PC-3 (cell line): Measurements from ENCODE around the gene NKD2.

Source experiments
- EZH2 ChIP-seq: fragments of 300-600 bp; sonication (generic); IDR thresholded peaks from one replicate; pipeline ENCODE4 v1.6.1; 2017; ENCODE audit warnings: antibody characterized with exemption, mild to moderate bottlenecking, low read length; ENCODE audit not compliant: unreplicated experiment
- EZH2phosphoT487 ChIP-seq: fragments of 300-600 bp; sonication (generic); IDR thresholded peaks from 2 replicates; pipeline ENCODE4 v1.6.1; 2018; ENCODE audit warnings: mild to moderate bottlenecking, antibody characterized with exemption, low read length, borderline replicate concordance
- TF ChIP-seq, protein P1 (sequence below): fragments of 300-600 bp; sonication (generic); conservative IDR thresholded peaks from 2 replicates; pipeline ENCODE4 v1.5.1; 2017; ENCODE audit warnings: antibody characterized with exemption, low read depth, mild to moderate bottlenecking, low read length

DNA sequence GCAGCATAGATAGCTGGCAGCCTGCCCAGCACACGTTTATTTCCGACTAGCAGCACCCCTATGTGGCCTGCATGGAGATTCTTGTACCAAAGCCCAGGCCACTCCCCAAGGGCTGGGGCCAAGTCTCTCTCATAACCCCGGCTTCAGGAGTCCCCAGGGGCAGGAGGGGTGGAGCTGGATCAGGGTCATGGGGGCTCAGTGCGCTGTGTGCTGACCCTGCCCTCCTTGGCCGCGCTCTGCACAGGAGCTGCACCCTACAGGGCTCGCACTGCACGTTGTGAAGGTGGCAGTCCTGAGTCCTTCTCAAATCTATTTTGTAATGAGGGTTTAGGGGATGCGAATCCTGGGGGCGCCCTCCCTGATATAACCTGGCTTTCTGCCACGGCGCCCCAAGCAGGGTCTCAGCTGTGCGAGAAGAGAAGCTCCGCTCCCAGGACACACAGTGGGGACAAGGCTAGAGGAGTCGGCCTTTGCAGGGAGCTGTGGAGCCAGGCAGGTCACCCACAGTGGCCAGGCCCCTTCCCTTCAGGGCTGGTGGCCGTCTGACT is 28.6 kb downstream of the NKD2 start:
- TF ChIP-seq, protein P1, sequence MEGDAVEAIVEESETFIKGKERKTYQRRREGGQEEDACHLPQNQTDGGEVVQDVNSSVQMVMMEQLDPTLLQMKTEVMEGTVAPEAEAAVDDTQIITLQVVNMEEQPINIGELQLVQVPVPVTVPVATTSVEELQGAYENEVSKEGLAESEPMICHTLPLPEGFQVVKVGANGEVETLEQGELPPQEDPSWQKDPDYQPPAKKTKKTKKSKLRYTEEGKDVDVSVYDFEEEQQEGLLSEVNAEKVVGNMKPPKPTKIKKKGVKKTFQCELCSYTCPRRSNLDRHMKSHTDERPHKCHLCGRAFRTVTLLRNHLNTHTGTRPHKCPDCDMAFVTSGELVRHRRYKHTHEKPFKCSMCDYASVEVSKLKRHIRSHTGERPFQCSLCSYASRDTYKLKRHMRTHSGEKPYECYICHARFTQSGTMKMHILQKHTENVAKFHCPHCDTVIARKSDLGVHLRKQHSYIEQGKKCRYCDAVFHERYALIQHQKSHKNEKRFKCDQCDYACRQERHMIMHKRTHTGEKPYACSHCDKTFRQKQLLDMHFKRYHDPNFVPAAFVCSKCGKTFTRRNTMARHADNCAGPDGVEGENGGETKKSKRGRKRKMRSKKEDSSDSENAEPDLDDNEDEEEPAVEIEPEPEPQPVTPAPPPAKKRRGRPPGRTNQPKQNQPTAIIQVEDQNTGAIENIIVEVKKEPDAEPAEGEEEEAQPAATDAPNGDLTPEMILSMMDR: no peak
- TF ChIP-seq EZH2: no peak
- no peak for TF ChIP-seq EZH2phosphoT487
